HFFc6 (cell line): ENCODE data around the gene TRIM71. TPM values are rescaled to one million over a fixed set of nuclear protein-coding genes. Genes with fewer than 3 reads are reported as not detected.

Source experiments
- DNase-seq: peaks from one replicate; pipeline ENCODE4 v3.0.0-alpha.2; 2018
- H3K27ac Mint-ChIP-seq: 2 replicates; pipeline ENCODE4 v1.8.0; 2020; ENCODE audit warnings: mild to moderate bottlenecking, mixed read lengths
- H3K27me3 Mint-ChIP-seq: 2 replicates; pipeline ENCODE4 v1.8.0; 2021; ENCODE audit warnings: mild to moderate bottlenecking, moderate library complexity, mixed read lengths; ENCODE audit not compliant: insufficient read depth
- H3K36me3 Mint-ChIP-seq: 2 replicates; pipeline ENCODE4 v1.8.0; 2021; ENCODE audit warnings: low read depth, mixed read lengths
- H3K4me1 Mint-ChIP-seq: 2 replicates; pipeline ENCODE4 v1.8.0; 2020; ENCODE audit warnings: low read depth, mixed read lengths
- H3K4me3 Mint-ChIP-seq: 2 replicates; pipeline ENCODE4 v1.8.0; 2020; ENCODE audit warnings: mild to moderate bottlenecking, moderate library complexity, mixed read lengths
- H3K9me3 Mint-ChIP-seq: 2 replicates; pipeline ENCODE4 v1.8.0; 2020; ENCODE audit warnings: mild to moderate bottlenecking, mixed read lengths
- CTCF ChIP-seq: fragments of 200-600 bp; sonication (generic); IDR thresholded peaks from 2 replicates; pipeline ENCODE4 v1.5.0; 2021; ENCODE audit warnings: antibody characterized with exemption, mild to moderate bottlenecking
- total RNA-seq, 6 experiments: library from RNA; stranded (reverse); fragmentation: NEBNext Ultra II Directional; extraction: Animal tissue kit (Norgen Biotek cat#: 25700); gene quantifications; 2 replicates in 1 of 6; 3 replicates in 5 of 6; pipeline ENCODE4 v1.2.3, GENCODE V29; 2021

Gene TRIM71
- total RNA-seq, 6 experiments from 2014 or later, result not detected

GRCh38 chr3:32903953-32904352 is 86.2 kb downstream of the TRIM71 start:
- no peaks in the 10 kb centered on the region for H3K36me3 Mint-ChIP-seq
- no peaks in the 10 kb centered on the region for H3K9me3 Mint-ChIP-seq
- TF ChIP-seq CTCF, result no peak
- H3K4me3 Mint-ChIP-seq, result no peak overlapping the region
- peaks cover 11% of the 10 kb centered on the region; the same call in 1 of the 2 replicates for H3K4me1 Mint-ChIP-seq
- DNase-seq, result no peak
- H3K27ac Mint-ChIP-seq, result no peak overlapping the region
- H3K27me3 Mint-ChIP-seq, result peaks cover 24% of the 10 kb centered on the region

- TF ChIP-seq CTCF, result no peak
- H3K27ac Mint-ChIP-seq, result no peak overlapping the region
- no peaks in the 10 kb centered on the region for H3K36me3 Mint-ChIP-seq
- no peak overlapping the region for H3K4me3 Mint-ChIP-seq
- H3K27me3 Mint-ChIP-seq, result no peaks in the 10 kb centered on the region; the same call in 1 of the 2 replicates
- no peak for DNase-seq
- no peaks in the 10 kb centered on the region for H3K9me3 Mint-ChIP-seq
- peaks cover 13% of the 10 kb centered on the region for H3K4me1 Mint-ChIP-seq
These were observed 92.2 kb downstream of the TRIM71 start for GRCh38 chr3:32909999-32910398.

DNA sequence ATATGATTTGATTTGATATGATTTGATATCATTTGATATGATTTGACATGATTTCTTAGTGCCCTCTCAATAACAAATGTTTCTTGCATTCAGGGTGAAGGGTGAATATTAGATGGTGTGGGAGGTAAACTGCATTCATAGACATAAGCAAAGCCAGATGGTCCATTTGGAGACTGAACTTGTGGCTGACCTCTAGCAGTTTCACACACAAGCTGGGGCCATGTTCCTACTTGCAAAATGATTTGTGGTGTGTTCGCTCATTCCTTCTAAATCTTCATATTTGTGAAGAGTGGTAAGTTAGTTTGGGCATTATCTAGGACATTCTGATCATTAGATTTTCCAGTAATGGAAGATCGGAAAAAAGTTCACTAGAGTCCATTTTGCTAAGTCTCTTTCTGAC is 93.2 kb downstream of the TRIM71 start:
- H3K27ac Mint-ChIP-seq, result no peak overlapping the region
- no peaks in the 10 kb centered on the region for H3K9me3 Mint-ChIP-seq
- H3K4me1 Mint-ChIP-seq, result peaks cover 13% of the 10 kb centered on the region
- DNase-seq, result peak; percentile 8
- no peaks in the 10 kb centered on the region for H3K36me3 Mint-ChIP-seq
- H3K27me3 Mint-ChIP-seq, result no peaks in the 10 kb centered on the region; the same call in 1 of the 2 replicates
- no peak overlapping the region for H3K4me3 Mint-ChIP-seq
- TF ChIP-seq CTCF, result no peak

DNA sequence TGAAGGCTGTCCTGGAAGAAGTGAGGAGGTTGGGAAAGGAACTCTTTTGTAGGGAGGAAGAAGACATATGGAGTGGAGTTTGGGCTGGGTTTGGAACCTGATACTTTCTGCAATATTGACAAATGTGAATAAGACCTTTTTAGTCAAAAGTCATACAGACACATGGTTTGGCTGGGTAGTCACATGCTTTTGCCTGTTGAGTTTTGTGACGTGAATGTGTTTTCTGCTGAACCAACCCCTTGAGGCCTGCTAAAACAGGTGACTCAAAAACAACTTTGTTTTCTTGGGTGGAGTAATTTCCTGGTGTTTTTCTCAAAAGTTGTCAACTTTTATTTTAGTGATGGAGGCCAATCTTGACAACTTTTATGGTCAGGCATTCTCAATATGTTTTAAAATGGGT is 94.2 kb downstream of the TRIM71 start:
- H3K9me3 Mint-ChIP-seq, result peaks cover 5% of the 10 kb centered on the region
- TF ChIP-seq CTCF, result no peak
- H3K36me3 Mint-ChIP-seq, result no peaks in the 10 kb centered on the region
- H3K27ac Mint-ChIP-seq, result no peak overlapping the region
- no peaks in the 10 kb centered on the region; the same call in 1 of the 2 replicates for H3K27me3 Mint-ChIP-seq
- no peak overlapping the region for H3K4me3 Mint-ChIP-seq
- DNase-seq, result no peak
- peaks cover 13% of the 10 kb centered on the region for H3K4me1 Mint-ChIP-seq

GRCh38 chr3:32913790-32914446 is 96.1 kb downstream of the TRIM71 start:
- peak; percentile 68 for DNase-seq
- H3K9me3 Mint-ChIP-seq, result peaks cover 14% of the 10 kb centered on the region
- peaks cover 13% of the 10 kb centered on the region for H3K4me1 Mint-ChIP-seq
- peaks cover 6% of the 10 kb centered on the region for H3K27me3 Mint-ChIP-seq
- H3K27ac Mint-ChIP-seq, result no peak overlapping the region
- no peak overlapping the region; the same call in 1 of the 2 replicates for H3K4me3 Mint-ChIP-seq
- TF ChIP-seq CTCF, result 0 out of 2 replicates have a peak, but pooled peaks have one; percentile 16
- H3K36me3 Mint-ChIP-seq, result no peaks in the 10 kb centered on the region
